Hepatocyte (in vitro differentiated cells): ENCODE data around the gene CA5B.

ENCODE experiments used
- CTCF ChIP-seq: fragments of 200-600 bp; sonication (generic); IDR thresholded peaks from 2 replicates; pipeline ENCODE4 v1.5.1; 2016; ENCODE audit warnings: antibody characterized with exemption, mild to moderate bottlenecking; ENCODE audit not compliant: poor library complexity
- EZH2 ChIP-seq: fragments of 200-600 bp; sonication (generic); IDR thresholded peaks from 2 replicates; pipeline ENCODE4 v1.6.1; 2016; ENCODE audit warnings: antibody characterized with exemption, mild to moderate bottlenecking, borderline replicate concordance
- EZH2phosphoT487 ChIP-seq: fragments of 200-600 bp; sonication (generic); IDR thresholded peaks from one replicate; pipeline ENCODE4 v1.6.1; 2018; ENCODE audit warnings: antibody characterized with exemption, mild to moderate bottlenecking, low read depth, moderate library complexity; ENCODE audit not compliant: unreplicated experiment, severe bottlenecking

- TF ChIP-seq CTCF (no peak), EZH2phosphoT487 (no peak), EZH2 (no peak)
These were observed 10.8 kb downstream of the CA5B start for GRCh38 chrX:15748841-15749240.
